Measurements from ENCODE around the gene KLHL40.

KLHL40 gene

DNA sequence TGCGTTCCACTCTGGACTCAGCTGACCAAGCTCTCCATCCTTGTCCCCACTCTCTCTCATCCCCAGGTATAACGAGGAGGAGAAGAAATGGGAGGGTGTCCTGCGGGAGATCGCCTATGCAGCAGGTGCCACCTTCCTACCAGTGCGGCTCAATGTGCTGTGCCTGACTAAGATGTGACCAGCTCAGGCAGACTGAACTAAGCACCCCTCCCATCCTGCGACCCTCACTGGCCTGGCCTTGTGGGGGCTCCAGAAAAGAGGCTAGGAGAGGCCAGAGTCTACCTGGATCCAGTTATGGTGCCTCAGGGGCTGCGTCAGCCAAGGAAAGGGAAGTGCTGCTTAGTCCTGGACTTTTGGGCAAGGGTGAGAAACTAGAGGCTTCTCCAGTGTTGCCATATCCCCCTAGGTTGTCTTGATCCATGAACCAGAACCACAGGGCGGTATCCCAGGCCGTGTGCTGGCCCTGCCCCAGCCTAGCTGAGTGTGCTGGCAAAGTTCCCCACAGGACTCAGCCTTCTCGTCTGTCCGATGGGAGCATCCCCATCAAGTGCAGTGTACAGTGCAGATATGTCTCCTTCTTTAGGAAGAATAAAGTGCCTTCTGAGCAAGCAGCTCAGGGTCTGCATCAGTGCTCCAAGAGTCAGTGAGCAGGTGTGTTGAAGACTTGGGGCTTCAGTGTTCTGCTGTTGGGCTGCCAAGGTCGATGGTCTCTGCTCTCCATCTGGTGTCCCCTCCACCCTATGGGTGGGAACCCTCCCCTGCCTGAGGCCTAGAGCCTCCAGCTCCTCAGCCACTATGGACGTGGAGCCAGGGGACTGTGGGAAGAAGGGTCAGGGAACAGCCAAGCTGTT lies 6.7 kb downstream of the KLHL40 start:
- DNase-seq: no peak

DNA sequence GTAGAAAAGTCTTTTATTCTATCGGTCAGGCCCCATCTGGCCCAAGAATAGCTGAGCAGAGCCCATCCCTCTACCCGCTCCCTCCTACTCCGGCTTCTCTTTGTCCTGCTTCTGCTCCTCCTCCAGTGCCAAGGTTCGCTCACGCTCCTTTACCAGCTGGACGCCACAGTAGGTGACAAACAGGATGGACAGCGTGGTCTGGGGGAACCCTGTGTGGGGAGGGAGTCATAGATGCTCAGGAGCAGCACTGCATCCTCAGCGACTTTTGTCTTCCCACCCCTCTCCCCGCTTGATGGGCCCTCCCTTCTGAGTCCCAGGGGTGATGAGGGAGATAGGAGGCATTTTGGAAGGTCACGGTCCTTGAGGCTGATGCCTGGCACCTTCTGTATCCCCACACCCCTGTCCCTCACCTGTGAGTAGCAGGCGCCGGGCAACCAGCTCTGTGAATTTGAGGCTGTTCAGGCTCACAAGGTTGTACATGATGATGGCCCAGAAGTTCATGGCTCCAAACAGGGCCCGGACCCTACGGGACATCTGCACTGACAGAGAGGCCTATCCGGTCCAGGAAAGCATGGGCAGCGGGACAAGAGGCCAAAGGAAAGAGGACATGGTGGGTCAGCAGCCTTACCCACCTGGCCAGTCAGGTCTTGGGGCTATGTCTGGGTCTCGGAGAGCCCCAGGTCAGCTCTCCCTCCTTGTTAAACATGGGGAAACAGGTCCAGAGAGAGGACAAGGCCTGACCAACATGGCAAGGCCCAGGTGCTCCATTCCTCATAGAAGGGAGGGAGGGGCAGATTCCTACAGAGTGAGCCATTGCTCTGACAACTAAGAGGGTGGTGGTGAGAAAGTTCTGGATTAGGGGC lies 7.6 kb downstream of the KLHL40 start:
- no peak for DNase-seq

GRCh38 chr3:42693530-42693930 lies 8.2 kb downstream of the KLHL40 start:
- no peak for DNase-seq

DNA sequence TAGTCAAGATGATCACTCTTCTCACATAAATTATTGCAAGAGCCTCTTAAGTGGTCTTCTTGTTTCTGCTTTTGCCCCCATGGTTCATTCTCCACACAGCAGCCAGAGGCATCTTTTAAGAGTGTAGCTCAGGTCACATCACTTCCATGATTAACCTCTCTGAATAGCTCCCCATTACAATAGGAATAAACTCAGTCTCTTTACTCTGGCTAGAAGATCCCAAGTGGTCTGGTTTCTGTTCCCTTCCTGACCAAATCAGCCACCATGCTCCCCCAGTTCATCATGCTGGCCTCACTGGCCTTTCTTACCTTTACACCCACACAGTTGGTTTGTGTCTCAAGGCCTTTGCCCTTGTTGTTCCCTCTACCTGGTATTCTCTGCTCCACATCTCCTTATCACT lies 9.0 kb downstream of the KLHL40 start:
- no peak for DNase-seq

- no peak for DNase-seq
Observed at GRCh38 chr3:42696356-42697288, 11.3 kb downstream of the KLHL40 start.

DNA sequence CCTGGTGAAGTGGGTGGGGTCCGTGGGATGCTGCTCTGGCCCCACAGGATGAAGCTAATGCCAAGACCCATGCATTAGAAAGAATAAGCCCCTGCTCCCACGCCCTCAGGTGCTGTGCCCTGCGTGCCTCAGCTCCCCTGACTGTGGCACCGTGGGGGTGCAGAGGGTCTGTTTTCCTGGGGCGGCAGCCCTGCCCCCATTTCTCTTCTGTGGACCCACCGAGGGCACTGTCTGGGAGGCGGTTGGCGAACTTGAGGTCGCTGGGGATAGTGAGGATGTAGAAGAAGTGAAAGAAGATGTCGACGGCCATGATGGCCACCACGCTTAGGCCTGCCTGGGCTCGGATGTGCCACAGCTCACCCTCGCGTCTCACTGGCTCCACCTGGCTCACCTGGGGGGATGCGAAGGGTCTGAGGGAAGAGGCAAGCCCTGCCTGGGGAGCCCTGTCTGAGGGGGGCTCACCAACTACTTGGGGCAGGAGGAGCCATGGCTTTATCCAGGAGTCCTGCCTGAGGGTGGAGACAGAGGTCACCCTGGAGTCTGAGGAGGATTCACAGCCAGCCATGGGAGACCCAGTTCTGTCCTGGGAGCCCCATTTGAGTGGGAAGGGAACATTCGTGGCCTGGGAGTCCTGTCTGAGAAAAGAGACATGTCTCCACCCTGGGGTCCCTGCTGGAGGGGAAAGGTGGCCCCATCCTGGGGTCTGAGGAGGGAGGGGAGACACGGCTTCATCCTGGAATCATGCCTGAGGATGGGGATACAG lies 12.1 kb downstream of the KLHL40 start:
- no peak for DNase-seq

DNA sequence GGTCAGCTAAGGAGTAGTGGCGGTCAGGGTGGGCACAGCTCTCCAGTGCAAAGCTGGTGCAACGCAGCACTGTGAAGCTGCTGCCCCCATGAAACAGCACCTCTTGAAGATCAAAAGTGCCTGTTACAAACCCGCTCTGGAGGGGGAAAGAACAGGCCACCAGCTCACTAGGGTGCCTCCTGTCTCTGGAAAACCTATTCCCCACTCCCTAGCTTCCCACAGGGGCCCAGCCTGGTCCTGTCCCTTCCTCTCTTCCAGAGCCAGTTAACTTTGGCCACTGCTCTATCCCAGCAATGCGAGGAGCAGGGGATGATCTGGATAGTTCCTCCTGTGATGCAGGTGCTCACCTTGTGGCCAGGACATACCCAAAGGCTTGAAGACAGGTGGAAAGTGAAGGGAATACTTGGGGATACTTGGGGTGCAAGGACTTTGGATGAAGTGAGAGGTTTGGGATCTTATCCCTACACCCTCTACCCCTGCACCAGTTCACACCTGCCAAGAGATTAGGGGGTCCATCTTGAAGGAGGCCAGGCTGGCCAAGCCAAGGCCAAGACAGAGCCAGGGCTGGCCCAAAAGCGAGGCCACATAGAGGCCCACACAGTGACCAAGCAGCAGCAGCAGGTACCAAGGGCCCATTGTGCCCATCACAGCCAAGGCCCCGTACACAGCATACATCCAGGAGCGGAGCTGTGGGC lies 13.0 kb downstream of the KLHL40 start:
- no peak for DNase-seq

- DNase-seq: no peak
Observed at GRCh38 chr3:42698911-42699230, 13.5 kb downstream of the KLHL40 start.

- DNase-seq: no peak
Observed at GRCh38 chr3:42699511-42699971, 14.2 kb downstream of the KLHL40 start.

DNA sequence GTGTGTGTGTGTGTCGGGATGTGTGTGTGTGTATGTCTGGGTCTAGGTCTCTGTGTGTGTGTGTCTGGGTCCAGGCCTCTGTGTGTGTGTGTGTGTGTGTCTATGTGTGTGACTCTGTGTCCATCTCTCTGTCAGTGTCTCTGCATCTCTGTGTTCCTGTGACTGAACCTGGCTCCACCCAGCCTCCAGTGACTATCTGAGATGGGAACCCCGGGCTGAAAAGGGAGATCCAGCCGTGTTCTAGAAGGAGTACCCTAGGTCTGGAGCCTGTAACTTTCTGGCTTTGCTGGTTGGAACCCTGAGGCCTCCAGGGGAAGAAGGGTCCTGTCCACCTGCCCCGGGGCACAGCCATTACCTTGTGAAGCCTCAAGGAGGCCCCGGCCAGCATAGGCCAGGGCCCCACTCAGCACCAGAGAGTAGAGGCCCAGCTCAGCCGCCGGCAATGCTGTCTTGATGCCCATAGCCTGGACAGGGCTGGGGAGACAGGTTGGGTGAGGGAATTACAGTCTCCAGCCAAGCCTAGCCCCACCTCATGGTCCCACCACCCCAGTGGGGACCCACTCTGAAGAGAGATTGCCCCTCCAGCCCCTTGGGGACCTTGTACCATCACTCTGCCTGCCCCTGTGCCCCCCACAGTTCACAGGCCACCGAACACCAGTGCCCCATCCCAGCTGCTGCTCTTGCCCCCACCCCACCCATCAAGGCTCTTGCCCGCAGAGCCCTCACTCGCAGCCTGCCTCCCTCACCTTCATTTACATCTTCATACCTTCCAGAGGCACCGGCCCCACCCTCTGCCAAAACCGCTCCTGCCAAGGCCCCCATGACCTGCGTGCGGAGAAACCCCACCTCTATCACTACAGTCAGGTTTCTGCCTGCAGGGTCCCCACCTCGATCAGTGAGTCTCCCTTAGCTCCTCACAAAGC lies 15.3 kb downstream of the KLHL40 start:
- DNase-seq: no peak

GRCh38 chr3:42701371-42702065 lies 16.2 kb downstream of the KLHL40 start:
- DNase-seq: no peak

DNA sequence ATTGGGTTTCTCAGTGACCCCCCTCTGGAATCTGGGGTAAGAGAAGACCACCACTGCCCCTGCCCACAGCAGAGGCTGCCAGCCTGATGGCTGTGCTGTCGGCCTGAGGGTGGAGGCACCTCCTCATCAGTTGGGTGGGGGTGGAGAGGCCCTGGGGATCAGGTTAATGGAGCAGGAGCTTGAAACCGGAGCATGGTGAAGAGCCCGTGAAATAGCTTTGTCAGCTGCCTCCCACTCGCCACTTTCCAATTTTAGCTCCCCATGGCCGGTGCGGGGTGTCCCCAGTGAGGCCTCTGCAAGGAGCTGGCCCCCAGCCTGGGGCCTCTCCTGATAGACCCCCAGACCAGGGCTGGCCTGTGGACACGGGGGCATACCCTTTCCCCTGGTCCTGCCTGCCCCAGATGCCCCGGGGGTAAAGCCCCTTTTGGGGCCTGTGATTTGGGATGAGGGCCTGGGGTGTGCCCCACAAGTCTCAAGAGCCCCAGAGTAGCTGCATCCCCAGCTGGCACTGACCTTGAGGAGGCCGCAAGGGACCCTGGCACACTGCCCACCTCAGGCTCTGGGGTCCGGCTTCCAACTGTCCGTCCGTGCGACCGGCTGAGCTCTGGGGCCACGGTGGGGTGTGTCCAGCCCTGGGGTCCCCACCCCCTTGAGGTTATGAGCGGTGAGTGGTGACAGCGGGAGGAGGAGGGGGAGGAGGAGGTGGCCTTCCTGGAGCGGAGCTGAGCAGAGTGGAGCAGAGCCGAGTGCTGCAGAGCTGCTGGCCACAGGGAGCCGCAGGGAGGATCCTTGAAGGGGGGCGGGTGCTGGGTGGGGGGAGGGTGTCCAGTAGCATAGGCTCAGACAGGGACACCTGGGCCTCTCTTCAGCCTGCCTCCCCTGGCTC lies 17.0 kb downstream of the KLHL40 start, which contains the start of gene HHATL:
TSS of gene HHATL (minus strand) at position 733 of the 886 bp plus-strand sequence. CDS start 1,972 bp downstream, outside the sequence.
- no peak for DNase-seq

- DNase-seq: no peak
Observed at GRCh38 chr3:42702982-42703694, 17.8 kb downstream of the KLHL40 start.

- no peak for DNase-seq
Observed at GRCh38 chr3:42703695-42704025, 18.3 kb downstream of the KLHL40 start.

- DNase-seq: no peak
Observed at GRCh38 chr3:42704136-42704841, 19.0 kb downstream of the KLHL40 start.

DNA sequence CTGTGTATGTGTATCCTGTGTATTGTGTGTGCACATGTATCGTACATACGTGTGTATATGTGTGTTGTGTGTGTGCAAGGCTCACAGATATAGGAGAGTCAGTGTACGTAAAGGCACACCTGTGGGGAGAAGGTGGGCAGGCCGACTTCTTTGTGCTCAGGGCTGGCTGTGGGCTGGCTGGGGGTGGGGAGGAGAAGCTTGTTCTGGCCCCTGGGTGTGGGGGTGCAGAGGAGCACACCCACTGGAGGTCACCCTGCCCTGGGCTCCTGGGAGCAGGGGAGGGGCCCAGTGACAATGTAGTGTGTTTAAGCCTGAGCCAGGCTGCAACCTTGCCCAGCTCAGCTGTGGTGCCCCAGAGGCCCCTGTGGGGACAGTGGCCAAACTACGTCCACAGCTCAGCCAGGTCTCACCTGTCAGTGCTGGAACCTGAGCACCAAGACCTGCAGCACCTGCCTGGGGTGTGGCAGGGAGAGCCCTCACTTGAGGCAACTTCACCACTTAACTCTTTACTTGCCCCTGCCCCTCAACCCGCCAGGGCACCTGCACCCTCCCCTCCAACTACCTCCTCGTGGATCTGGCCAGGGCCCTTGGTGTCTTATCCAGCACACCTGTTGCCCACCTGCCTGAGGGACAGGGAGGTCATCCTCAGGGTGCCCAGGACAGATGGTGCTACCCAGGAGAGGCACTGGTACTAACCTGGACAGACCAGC lies 19.9 kb downstream of the KLHL40 start:
- no peak for DNase-seq
